ENCODE results near the gene STMN3.
"Not testable (repeated sequence)": the region's sequence is repeated elsewhere in the genome, so short reads cannot be mapped to it uniquely, and the experiment has no call there.

The STMN3 gene

DNA sequence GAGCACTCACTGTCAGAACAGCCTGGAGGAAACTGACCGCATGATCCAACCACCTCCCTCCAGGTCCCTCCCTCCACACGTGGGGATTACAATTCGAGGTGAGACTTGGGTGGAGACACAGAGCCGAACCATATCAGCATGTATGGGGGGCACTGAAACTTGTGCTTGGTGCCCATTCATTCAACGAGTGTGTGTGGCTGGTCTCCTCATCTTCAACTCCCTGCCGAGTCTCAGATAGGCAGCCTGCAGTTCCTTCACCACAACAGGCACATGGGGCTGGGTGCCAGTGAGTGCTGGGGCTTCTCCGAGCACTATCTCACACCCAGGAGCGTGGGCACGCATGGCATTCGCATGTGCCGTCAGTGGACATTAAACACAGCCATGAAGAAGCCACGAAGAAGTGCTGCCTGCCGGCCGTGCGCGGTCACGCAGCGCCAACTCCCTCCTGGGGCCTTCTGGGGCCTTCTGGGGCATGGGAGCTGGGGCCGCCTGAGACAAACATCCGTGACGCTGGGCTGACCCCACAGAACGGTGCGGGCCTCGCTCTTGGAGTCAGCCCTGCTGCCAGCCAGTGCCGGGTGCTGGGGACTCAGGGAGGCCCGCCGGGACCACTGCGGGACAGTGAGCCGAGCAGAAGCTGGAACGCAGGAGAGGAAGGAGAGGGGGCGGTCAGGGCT is 4.2 kb upstream of the STMN3 start:
- DNase-seq (ENCODE audit: low read depth in 2 of 2), result no peak

GRCh38 chr20:63656451-63656850 is 3.2 kb upstream of the STMN3 start:
- no peak for DNase-seq (ENCODE audit: low read depth in 2 of 2)

DNA sequence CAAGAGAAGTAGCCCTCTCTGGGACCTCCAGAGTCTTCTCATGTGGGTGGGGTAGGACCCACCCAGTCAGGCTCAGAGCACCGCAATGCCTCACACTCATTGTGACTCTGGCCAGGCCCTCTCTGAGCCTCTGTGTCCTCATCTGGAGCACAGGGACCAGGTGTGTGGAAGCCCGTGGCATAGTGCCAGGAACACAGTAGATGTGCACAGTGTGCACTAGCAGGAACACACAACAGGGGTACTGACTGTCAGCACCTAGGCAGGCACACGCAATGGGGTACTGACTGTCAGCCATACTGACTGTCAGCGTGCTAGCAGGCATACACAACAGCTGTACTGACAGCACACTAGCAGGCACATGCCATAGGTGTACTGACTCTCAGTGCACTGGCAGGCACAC is 2.0 kb upstream of the STMN3 start:
- DNase-seq (ENCODE audit: low read depth in 2 of 2), result no peak

- DNase-seq (ENCODE audit: low read depth in 2 of 2), result no peak
These were observed 897 bp upstream of the STMN3 start for GRCh38 chr20:63653974-63654668.

DNA sequence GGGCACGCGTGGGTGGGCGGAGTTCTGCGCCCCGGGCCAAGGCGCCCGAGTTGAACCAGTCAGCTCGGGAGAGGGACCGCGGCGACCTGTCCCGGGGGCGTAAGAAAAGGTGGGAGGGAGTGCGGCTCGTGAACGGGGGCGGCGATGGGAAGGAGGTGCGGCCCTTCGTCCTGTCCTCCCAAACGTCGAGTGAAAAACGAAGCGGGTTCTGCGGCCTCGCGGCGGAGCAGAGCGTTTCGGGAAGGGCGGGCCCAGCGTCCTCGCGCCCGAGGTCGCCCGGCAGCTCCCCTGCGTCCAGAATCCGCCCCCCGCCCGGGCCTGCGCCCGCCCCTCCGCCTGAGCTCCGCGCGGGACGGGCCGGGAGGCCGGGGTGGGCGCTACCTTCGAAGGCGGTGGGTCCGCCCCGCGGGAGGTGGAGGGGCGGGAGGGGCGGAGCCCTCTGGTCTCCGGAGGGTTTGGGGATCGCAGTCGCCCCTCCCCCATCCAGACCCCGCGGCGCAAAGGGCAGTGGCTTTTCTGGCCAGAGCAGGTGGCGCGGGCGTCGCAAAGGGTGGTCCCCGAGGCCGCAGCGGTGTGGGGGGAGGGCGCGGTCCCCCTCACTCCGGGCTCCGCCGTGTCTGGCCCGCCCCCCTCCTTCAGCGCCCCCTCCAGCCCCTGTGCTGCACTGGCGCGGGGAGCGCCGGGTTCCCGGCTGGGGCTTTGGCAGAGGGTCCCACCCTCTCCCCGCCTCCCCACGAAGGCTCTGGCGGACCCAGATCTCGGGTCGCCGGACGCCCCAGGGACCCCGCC is 838 bp downstream of the STMN3 start:
- peak; percentile 38 to 40 for DNase-seq (ENCODE audit: low read depth in 2 of 2)

- no peak for DNase-seq (ENCODE audit: low read depth in 2 of 2)
These were observed 1.4 kb downstream of the STMN3 start for GRCh38 chr20:63651942-63652191.

DNA sequence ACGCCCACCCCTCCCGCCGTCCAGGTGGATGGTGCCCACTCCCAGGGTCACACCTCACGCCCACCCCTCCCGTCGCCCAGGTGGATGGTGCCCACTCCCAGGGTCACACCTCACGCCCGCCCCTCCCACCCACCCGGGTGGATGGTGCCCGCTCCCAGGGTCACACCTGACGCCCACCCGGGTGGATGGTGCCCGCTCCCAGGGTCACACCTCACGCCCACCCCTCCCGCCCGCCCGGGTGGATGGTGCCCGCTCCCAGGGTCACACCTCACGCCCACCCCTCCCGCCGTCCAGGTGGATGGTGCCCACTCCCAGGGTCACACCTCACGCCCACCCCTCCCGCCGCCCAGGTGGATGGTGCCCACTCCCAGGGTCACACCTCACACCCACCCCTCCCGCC is 2.7 kb downstream of the STMN3 start:
- DNase-seq (ENCODE audit: low read depth in 2 of 2), result not testable (repeated sequence)

- DNase-seq (ENCODE audit: low read depth in 2 of 2), result no peak
These were observed 4.2 kb downstream of the STMN3 start for GRCh38 chr20:63648895-63649589.

- no peak for DNase-seq (ENCODE audit: low read depth in 2 of 2)
These were observed 5.0 kb downstream of the STMN3 start for GRCh38 chr20:63648190-63648589.

- DNase-seq (ENCODE audit: low read depth in 2 of 2), result no peak
These were observed 8.0 kb downstream of the STMN3 start for GRCh38 chr20:63645218-63645617.

DNA sequence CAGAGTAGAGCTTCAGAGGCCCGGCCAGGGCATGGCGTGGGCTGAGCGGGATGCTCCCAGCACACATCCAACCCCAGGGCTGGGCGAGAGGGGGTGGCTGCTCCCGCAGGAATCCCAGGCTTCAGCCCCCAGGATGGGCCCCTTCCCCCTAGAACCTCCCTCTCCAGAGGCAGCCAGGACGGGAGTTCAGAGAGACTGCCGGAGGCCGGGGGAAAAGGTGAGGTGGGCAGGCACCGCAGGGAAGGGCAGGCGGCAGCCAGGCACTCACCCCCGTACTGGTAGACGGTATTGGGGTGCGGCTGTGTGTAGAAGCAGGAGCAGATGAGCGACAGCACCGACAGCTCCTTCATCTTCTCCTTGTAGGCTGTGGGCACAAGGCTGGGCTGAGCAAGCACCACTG is 9.3 kb downstream of the STMN3 start:
- no peak for DNase-seq (ENCODE audit: low read depth in 2 of 2)

GRCh38 chr20:63643499-63643898 is 9.7 kb downstream of the STMN3 start:
- DNase-seq (ENCODE audit: low read depth in 2 of 2), result no peak

DNA sequence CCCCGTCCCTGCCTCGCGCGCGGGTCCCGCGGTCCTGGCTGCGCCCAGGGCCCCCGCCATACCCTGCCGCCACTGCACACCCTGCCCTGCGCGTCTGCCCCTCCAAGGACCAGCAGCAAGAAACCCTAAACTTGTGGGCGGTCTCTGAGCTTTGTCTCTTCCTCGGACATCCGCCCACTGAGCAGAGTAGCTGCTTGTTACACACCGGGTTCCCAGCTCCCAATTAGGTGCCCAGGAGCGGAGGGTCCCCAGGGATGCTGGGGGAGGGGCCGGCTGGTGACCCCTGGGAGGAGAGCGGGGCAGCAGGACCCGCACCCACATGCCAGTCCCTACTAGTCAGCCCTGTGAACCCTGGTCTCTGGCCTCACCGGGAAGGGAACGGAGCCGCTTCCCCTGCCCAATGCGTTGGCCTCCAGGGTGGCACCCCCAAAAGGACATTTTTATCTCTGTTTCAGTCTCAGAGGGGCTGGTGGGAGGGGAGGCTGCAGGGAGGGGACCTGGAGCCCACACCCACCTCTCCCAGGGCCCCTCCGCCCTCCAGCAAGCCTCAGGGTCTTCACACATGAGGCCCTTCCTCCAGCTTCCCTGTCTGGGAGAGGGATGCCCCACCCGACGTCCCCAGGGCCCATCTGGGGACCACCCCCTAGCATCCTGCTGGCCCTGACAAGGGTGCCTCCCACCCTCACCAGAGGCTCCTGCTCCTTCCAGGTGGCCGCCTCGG is 10.5 kb downstream of the STMN3 start:
- no peak for DNase-seq (ENCODE audit: low read depth in 2 of 2)

GRCh38 chr20:63641792-63642523 is 11.3 kb downstream of the STMN3 start:
- peak; percentile 99 to 100 for DNase-seq (ENCODE audit: low read depth in 2 of 2)

- DNase-seq (ENCODE audit: low read depth in 2 of 2), result peak in 1 of 2 donors; percentile 42
These were observed 12.0 kb downstream of the STMN3 start for GRCh38 chr20:63641146-63641791.

- not testable (repeated sequence) for DNase-seq (ENCODE audit: low read depth in 2 of 2)
These were observed 12.5 kb downstream of the STMN3 start for GRCh38 chr20:63640686-63641085.

GRCh38 chr20:63640086-63640485 is 13.1 kb downstream of the STMN3 start:
- no peak for DNase-seq (ENCODE audit: low read depth in 2 of 2)

DNA sequence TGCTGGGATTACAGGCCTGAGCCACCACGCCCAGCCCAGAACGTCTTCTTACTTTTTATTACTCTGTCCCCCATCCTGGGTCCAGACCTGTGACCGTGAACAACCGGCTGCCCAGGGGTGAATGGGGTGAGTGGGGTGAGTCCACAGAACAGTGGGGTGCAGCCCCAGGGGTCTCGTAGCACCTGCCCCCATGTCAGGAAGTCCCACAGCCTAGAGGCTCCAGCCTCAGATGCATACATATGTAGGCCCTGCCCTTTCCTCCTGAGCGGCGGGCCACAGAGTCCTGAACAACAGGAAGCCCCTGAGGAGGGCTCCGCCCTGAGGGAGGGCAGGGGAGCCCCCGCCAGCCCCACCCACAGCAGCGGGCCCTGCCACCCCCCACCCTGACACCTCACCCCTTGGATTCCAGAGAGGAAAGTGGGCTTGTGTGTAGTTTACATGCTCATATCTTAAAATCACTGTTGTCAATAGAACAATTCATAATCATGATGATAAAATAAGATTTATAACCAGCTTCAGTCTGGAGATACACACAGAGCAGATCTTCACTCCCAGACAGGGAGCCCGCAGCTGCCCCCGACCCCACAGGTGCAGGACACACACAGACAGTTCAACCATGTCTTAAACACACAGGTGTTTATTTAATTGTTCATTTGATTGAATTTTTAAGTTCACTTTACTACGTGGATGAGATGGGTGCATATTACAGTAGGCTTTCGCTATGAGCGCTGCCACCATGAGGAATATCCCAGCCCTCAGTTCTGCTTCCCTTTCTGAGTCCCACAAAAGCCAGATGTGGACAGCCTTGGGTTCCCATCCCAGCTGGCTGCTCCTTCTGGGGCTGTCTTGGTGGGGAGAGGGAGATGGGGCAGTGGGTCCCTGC is 13.9 kb downstream of the STMN3 start:
- DNase-seq (ENCODE audit: low read depth in 2 of 2), result peak in 1 of 2 donors; percentile 45

Data from stimulated activated CD4-positive, alpha-beta T cell treated with anti-CD3 and anti-CD28 coated beads, Interleukin-1b, Interleukin-23, amount 100 ng/mL, for 4 hours (primary cell).